ENCODE measurements around the gene TFF3.

The TFF3 gene

DNA sequence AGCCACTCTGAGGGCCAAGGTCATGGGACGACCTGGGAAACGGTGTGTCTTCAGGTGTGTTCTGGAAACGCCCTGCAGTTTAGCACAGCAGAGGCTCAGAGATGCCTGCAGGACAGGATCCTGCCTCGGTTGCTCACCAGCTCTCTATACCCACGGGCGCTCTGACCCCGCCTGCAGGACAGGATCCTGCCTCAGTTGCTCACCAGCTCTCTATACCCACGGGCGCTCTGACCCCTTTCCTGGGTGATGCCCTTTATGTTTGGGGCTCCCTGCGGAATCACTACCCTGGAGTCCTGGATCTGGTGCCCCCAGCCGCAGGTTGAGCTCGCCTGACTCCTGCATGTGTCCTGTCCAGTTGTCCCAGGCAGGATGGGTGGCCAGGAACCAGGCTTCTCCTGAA lies 32.5 kb downstream of the TFF3 start:
- no peak overlapping the region for H2BK120ac ChIP-seq (ENCODE audit: low read depth, low read length)
- no peak overlapping the region for H3K14ac ChIP-seq (ENCODE audit: low read length in 2 of 2)
- no peak overlapping the region for H3K27ac ChIP-seq (ENCODE audit: low read length, poor library complexity, severe bottlenecking)
- H3K23ac ChIP-seq (ENCODE audit: low read length in 2 of 2): no peak overlapping the region
- no peak overlapping the region for H3K4ac ChIP-seq (ENCODE audit: low read depth in 1 of 2, low read length in 2 of 2)
- H3K4me1 ChIP-seq (ENCODE audit: control insufficient read depth, insufficient read depth, low read depth, low read length): no peaks in the 10 kb centered on the region
- no peaks in the 10 kb centered on the region for H3K79me1 ChIP-seq (replicated peaks; ENCODE audit: low read length, poor library complexity, severe bottlenecking)
- 89% methylated on average over 12 of the region's 12 CpGs for WGBS
- H3K4me2 ChIP-seq (ENCODE audit: low read length, poor library complexity, severe bottlenecking): no peak overlapping the region
- H3K9me3 ChIP-seq (ENCODE audit: control insufficient read depth, low read length): no peaks in the 10 kb centered on the region
- H2AFZ ChIP-seq (ENCODE audit: low read depth, low read length): no peak overlapping the region
- peaks cover 0 to 3% of the 10 kb centered on the region in 2 experiments for H3K36me3 ChIP-seq (ENCODE audit: control insufficient read depth in 1 of 2, insufficient read depth in 2 of 2, low read depth in 1 of 2, low read length in 2 of 2)
- DNase-seq: no peak
- no peak overlapping the region for H2BK12ac ChIP-seq (ENCODE audit: low read length in 2 of 2)
- H2BK5ac ChIP-seq (ENCODE audit: low read depth, low read length, poor library complexity, severe bottlenecking): no peak overlapping the region
- no peak overlapping the region for H3K9ac ChIP-seq (ENCODE audit: low read length)
- H3K27me3 ChIP-seq (ENCODE audit: control insufficient read depth in 1 of 2, insufficient read depth in 1 of 2, low read length in 2 of 2): peaks cover 20 to 50% of the 10 kb centered on the region in 2 experiments
- no peak overlapping the region for H4K91ac ChIP-seq (ENCODE audit: low read length)
- no peak overlapping the region for H2AK5ac ChIP-seq (ENCODE audit: low read length, severe bottlenecking)
- no peak overlapping the region for H4K8ac ChIP-seq (ENCODE audit: low read length)
- no peak overlapping the region for H2BK15ac ChIP-seq (ENCODE audit: low read depth, poor library complexity, severe bottlenecking)
- no peak overlapping the region for H3K18ac ChIP-seq (ENCODE audit: low read depth in 1 of 2, low read length in 2 of 2)
- no peak overlapping the region for H3K4me3 ChIP-seq (ENCODE audit: insufficient read depth in 1 of 2, low read depth in 1 of 2, low read length in 2 of 2)

DNA sequence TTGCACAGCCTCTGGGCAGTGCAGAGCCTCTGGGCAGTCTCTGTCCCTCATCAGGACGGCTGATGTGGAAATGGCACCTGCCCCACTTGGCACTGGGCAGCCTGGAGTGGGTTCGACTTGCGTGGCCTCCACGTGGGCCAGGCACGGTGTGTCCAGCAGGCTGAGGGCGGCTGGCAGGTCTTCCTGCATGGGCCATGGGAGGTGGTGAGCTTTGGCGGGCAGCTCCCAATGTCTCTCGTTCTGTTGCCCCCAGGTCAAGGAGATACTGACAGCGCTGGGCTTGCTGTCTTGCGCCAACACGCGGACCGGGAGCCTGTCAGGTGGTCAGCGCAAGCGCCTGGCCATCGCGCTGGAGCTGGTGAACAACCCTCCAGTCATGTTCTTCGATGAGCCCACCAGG lies 33.2 kb downstream of the TFF3 start:
- no peaks in the 10 kb centered on the region for H3K79me1 ChIP-seq (replicated peaks; ENCODE audit: low read length, poor library complexity, severe bottlenecking)
- DNase-seq: no peak
- peaks cover 0 to 3% of the 10 kb centered on the region in 2 experiments for H3K36me3 ChIP-seq (ENCODE audit: control insufficient read depth in 1 of 2, insufficient read depth in 2 of 2, low read depth in 1 of 2, low read length in 2 of 2)
- H3K23ac ChIP-seq (ENCODE audit: low read length in 2 of 2): no peak overlapping the region
- H3K4ac ChIP-seq (ENCODE audit: low read depth in 1 of 2, low read length in 2 of 2): no peak overlapping the region
- peaks cover 22 to 44% of the 10 kb centered on the region in 2 experiments for H3K27me3 ChIP-seq (ENCODE audit: control insufficient read depth in 1 of 2, insufficient read depth in 1 of 2, low read length in 2 of 2)
- H3K9me3 ChIP-seq (ENCODE audit: control insufficient read depth, low read length): no peaks in the 10 kb centered on the region
- H4K91ac ChIP-seq (ENCODE audit: low read length): no peak overlapping the region
- H2BK120ac ChIP-seq (ENCODE audit: low read depth, low read length): no peak overlapping the region
- WGBS: 91% methylated on average over 18 of the region's 18 CpGs
- H2BK5ac ChIP-seq (ENCODE audit: low read depth, low read length, poor library complexity, severe bottlenecking): no peak overlapping the region
- H3K27ac ChIP-seq (ENCODE audit: low read length, poor library complexity, severe bottlenecking): no peak overlapping the region
- no peak overlapping the region for H4K8ac ChIP-seq (ENCODE audit: low read length)
- no peak overlapping the region for H3K14ac ChIP-seq (ENCODE audit: low read length in 2 of 2)
- H2BK15ac ChIP-seq (ENCODE audit: low read depth, poor library complexity, severe bottlenecking): no peak overlapping the region
- no peak overlapping the region for H3K4me3 ChIP-seq (ENCODE audit: insufficient read depth in 1 of 2, low read depth in 1 of 2, low read length in 2 of 2)
- no peak overlapping the region for H3K4me2 ChIP-seq (ENCODE audit: low read length, poor library complexity, severe bottlenecking)
- H3K9ac ChIP-seq (ENCODE audit: low read length): no peak overlapping the region
- H2BK12ac ChIP-seq (ENCODE audit: low read length in 2 of 2): no peak overlapping the region
- H2AFZ ChIP-seq (ENCODE audit: low read depth, low read length): no peak overlapping the region
- no peaks in the 10 kb centered on the region for H3K4me1 ChIP-seq (ENCODE audit: control insufficient read depth, insufficient read depth, low read depth, low read length)
- H2AK5ac ChIP-seq (ENCODE audit: low read length, severe bottlenecking): no peak overlapping the region
- no peak overlapping the region for H3K18ac ChIP-seq (ENCODE audit: low read depth in 1 of 2, low read length in 2 of 2)

GRCh38 chr21:42281181-42281680 lies 34.0 kb downstream of the TFF3 start:
- H3K4me1 ChIP-seq (ENCODE audit: control insufficient read depth, insufficient read depth, low read depth, low read length): peaks cover 3% of the 10 kb centered on the region

GRCh38 chr21:42280356-42281180 lies 34.6 kb downstream of the TFF3 start:
- Histone ChIP-seq H4K8ac (ENCODE audit: low read length) (no peak overlapping the region), H3K23ac (ENCODE audit: low read length in 2 of 2) (no peak overlapping the region), H2BK15ac (ENCODE audit: low read depth, poor library complexity, severe bottlenecking) (no peak overlapping the region), H3K4ac (ENCODE audit: low read depth in 1 of 2, low read length in 2 of 2) (no peak overlapping the region), H3K9me3 (ENCODE audit: control insufficient read depth, low read length) (no peaks in the 10 kb centered on the region), H2BK12ac (ENCODE audit: low read length in 2 of 2) (no peak overlapping the region), H3K14ac (ENCODE audit: low read length in 2 of 2) (no peak overlapping the region), H3K18ac (ENCODE audit: low read depth in 1 of 2, low read length in 2 of 2) (no peak overlapping the region), H3K27ac (ENCODE audit: low read length, poor library complexity, severe bottlenecking) (no peak overlapping the region), H3K79me1 (replicated peaks; ENCODE audit: low read length, poor library complexity, severe bottlenecking) (no peaks in the 10 kb centered on the region), H3K4me3 (ENCODE audit: insufficient read depth in 1 of 2, low read depth in 1 of 2, low read length in 2 of 2) (no peak overlapping the region), H3K9ac (ENCODE audit: low read length) (no peak overlapping the region), H3K27me3 (ENCODE audit: control insufficient read depth in 1 of 2, insufficient read depth in 1 of 2, low read length in 2 of 2) (peaks cover 22 to 32% of the 10 kb centered on the region in 2 experiments), H3K4me2 (ENCODE audit: low read length, poor library complexity, severe bottlenecking) (no peak overlapping the region), H2AFZ (ENCODE audit: low read depth, low read length) (no peak overlapping the region), H3K36me3 (ENCODE audit: control insufficient read depth in 1 of 2, insufficient read depth in 2 of 2, low read depth in 1 of 2, low read length in 2 of 2) (peaks cover 0 to 5% of the 10 kb centered on the region in 2 experiments), H2AK5ac (ENCODE audit: low read length, severe bottlenecking) (no peak overlapping the region), H2BK5ac (ENCODE audit: low read depth, low read length, poor library complexity, severe bottlenecking) (no peak overlapping the region), H3K4me1 (ENCODE audit: control insufficient read depth, insufficient read depth, low read depth, low read length) (peaks cover 3% of the 10 kb centered on the region), H4K91ac (ENCODE audit: low read length) (no peak overlapping the region), H2BK120ac (ENCODE audit: low read depth, low read length) (no peak overlapping the region)
- no peak for DNase-seq
- WGBS: 82% methylated on average over 22 of the region's 22 CpGs

More at GRCh38 chr21:42281181-42281680, 34.0 kb downstream of the TFF3 start:
- H3K18ac ChIP-seq (ENCODE audit: low read depth in 1 of 2, low read length in 2 of 2): no peak overlapping the region
- H3K79me1 ChIP-seq (replicated peaks; ENCODE audit: low read length, poor library complexity, severe bottlenecking): no peaks in the 10 kb centered on the region
- H3K27ac ChIP-seq (ENCODE audit: low read length, poor library complexity, severe bottlenecking): no peak overlapping the region
- no peaks in the 10 kb centered on the region for H3K9me3 ChIP-seq (ENCODE audit: control insufficient read depth, low read length)
- H2AK5ac ChIP-seq (ENCODE audit: low read length, severe bottlenecking): no peak overlapping the region
- peaks cover 0 to 5% of the 10 kb centered on the region in 2 experiments for H3K36me3 ChIP-seq (ENCODE audit: control insufficient read depth in 1 of 2, insufficient read depth in 2 of 2, low read depth in 1 of 2, low read length in 2 of 2)
- no peak overlapping the region for H2BK5ac ChIP-seq (ENCODE audit: low read depth, low read length, poor library complexity, severe bottlenecking)
- no peak overlapping the region for H2BK15ac ChIP-seq (ENCODE audit: low read depth, poor library complexity, severe bottlenecking)
- DNase-seq: no peak
- H3K9ac ChIP-seq (ENCODE audit: low read length): no peak overlapping the region
- 90% methylated on average over 12 of the region's 12 CpGs for WGBS
- peaks cover 22 to 39% of the 10 kb centered on the region in 2 experiments for H3K27me3 ChIP-seq (ENCODE audit: control insufficient read depth in 1 of 2, insufficient read depth in 1 of 2, low read length in 2 of 2)
- no peak overlapping the region for H3K23ac ChIP-seq (ENCODE audit: low read length in 2 of 2)
- no peak overlapping the region for H3K14ac ChIP-seq (ENCODE audit: low read length in 2 of 2)
- H2BK12ac ChIP-seq (ENCODE audit: low read length in 2 of 2): no peak overlapping the region
- no peak overlapping the region for H2AFZ ChIP-seq (ENCODE audit: low read depth, low read length)
- H4K91ac ChIP-seq (ENCODE audit: low read length): no peak overlapping the region
- H3K4me3 ChIP-seq (ENCODE audit: insufficient read depth in 1 of 2, low read depth in 1 of 2, low read length in 2 of 2): no peak overlapping the region
- no peak overlapping the region for H2BK120ac ChIP-seq (ENCODE audit: low read depth, low read length)
- no peak overlapping the region for H3K4me2 ChIP-seq (ENCODE audit: low read length, poor library complexity, severe bottlenecking)
- no peak overlapping the region for H4K8ac ChIP-seq (ENCODE audit: low read length)
- H3K4ac ChIP-seq (ENCODE audit: low read depth in 1 of 2, low read length in 2 of 2): no peak overlapping the region

All from mesenchymal stem cell (in vitro differentiated cells and primary cell).